H9 (cell line): ENCODE data around the gene DOCK1. TPM values are rescaled to one million over a fixed set of nuclear protein-coding genes. Genes with fewer than 3 reads are reported as not detected.

ENCODE experiments used
- DNase-seq: peaks from one replicate; pipeline ENCODE4 v3.0.0-alpha.2; 2017
- H2AFZ ChIP-seq: one replicate; pipeline ENCODE4 v1.6.1; 2013; ENCODE audit warnings: mild to moderate bottlenecking, low read length, control low read depth, moderate library complexity
- H2AK5ac ChIP-seq: 2 replicates; pipeline ENCODE4 v1.6.1; 2013; ENCODE audit warnings: low read length, control low read depth, mixed read lengths; ENCODE audit not compliant: insufficient read length
- H2BK120ac ChIP-seq: one replicate; pipeline ENCODE4 v1.6.1; 2013; ENCODE audit warnings: low read depth, mild to moderate bottlenecking, low read length, control low read depth, inconsistent platforms; ENCODE audit not compliant: poor library complexity, severe bottlenecking
- H2BK12ac ChIP-seq: 2 replicates; pipeline ENCODE4 v1.6.1; 2013; ENCODE audit warnings: low read length, control low read depth, mixed read lengths, low read depth; ENCODE audit not compliant: insufficient read length
- H2BK15ac ChIP-seq: 2 replicates; pipeline ENCODE4 v1.6.1; 2013; ENCODE audit warnings: low read depth, low read length, control low read depth
- H2BK20ac ChIP-seq: one replicate; pipeline ENCODE4 v1.6.1; 2013; ENCODE audit warnings: low read depth, mild to moderate bottlenecking, low read length, control low read depth, inconsistent platforms; ENCODE audit not compliant: poor library complexity, severe bottlenecking
- H2BK5ac ChIP-seq: 2 replicates; pipeline ENCODE4 v1.6.1; 2013; ENCODE audit warnings: low read length, control low read depth, mixed read lengths; ENCODE audit not compliant: insufficient read length
- H3K14ac ChIP-seq: 2 replicates; pipeline ENCODE4 v1.6.1; 2013; ENCODE audit warnings: low read length, control low read depth; ENCODE audit not compliant: insufficient read depth
- H3K18ac ChIP-seq: 2 replicates; pipeline ENCODE4 v1.6.1; 2013; ENCODE audit warnings: low read depth, mild to moderate bottlenecking, mixed read lengths, low read length, control low read depth; ENCODE audit not compliant: insufficient read length
- H3K23ac ChIP-seq: 2 replicates; pipeline ENCODE4 v1.6.1; 2013; ENCODE audit warnings: low read length, control low read depth, mixed read lengths, low read depth; ENCODE audit not compliant: insufficient read length
- H3K23me2 ChIP-seq: 2 replicates; pipeline ENCODE4 v1.6.1; 2013; ENCODE audit warnings: low read depth, mild to moderate bottlenecking, mixed read lengths, low read length, control low read depth; ENCODE audit not compliant: insufficient read length, poor library complexity, severe bottlenecking
- H3K27ac ChIP-seq: 2 replicates; pipeline ENCODE4 v1.5.1; 2013; ENCODE audit warnings: low read length, control low read depth, mixed read lengths, low read depth; ENCODE audit not compliant: insufficient read length
- H3K27me3 ChIP-seq: 2 replicates; pipeline ENCODE4 v1.6.1; 2013; ENCODE audit warnings: low read length, control low read depth, inconsistent platforms; ENCODE audit not compliant: insufficient read depth
- H3K4ac ChIP-seq: 2 replicates; pipeline ENCODE4 v1.6.1; 2013; ENCODE audit warnings: low read depth, mild to moderate bottlenecking, control low read depth, inconsistent platforms, low read length, moderate library complexity
- H3K4me1 ChIP-seq: 2 replicates; pipeline ENCODE4 v1.6.1; 2013; ENCODE audit warnings: low read length, control low read depth, inconsistent platforms; ENCODE audit not compliant: insufficient read depth
- H3K4me2 ChIP-seq: 2 replicates; pipeline ENCODE4 v1.6.1; 2013; ENCODE audit warnings: low read length, control low read depth, mixed read lengths; ENCODE audit not compliant: insufficient read length, insufficient read depth
- H3K56ac ChIP-seq: 2 replicates; pipeline ENCODE4 v1.6.1; 2013; ENCODE audit warnings: low read depth, mild to moderate bottlenecking, mixed read lengths, low read length, control low read depth; ENCODE audit not compliant: insufficient read length
- H3K79me1 ChIP-seq: 2 replicates; pipeline ENCODE4 v1.6.1; 2013; ENCODE audit warnings: low read depth, mild to moderate bottlenecking, moderate library complexity, low read length, control low read depth, inconsistent platforms; ENCODE audit not compliant: insufficient read depth, poor library complexity, severe bottlenecking
- H3K79me2 ChIP-seq: 2 replicates; pipeline ENCODE4 v1.6.1; 2013; ENCODE audit warnings: low read length, control low read depth, inconsistent platforms; ENCODE audit not compliant: insufficient read depth
- H3K9ac ChIP-seq: 2 replicates; pipeline ENCODE4 v1.6.1; 2013; ENCODE audit warnings: low read length, control low read depth, mixed read lengths; ENCODE audit not compliant: insufficient read length; ENCODE audit errors: extremely low read depth
- H3K9me3 ChIP-seq: one replicate; pipeline ENCODE4 v1.6.1; 2013; ENCODE audit warnings: low read depth, low read length, inconsistent platforms; ENCODE audit not compliant: control insufficient read depth
- H3T11ph ChIP-seq: one replicate; pipeline ENCODE4 v1.6.1; 2013; ENCODE audit warnings: mild to moderate bottlenecking, low read length, control low read depth, inconsistent platforms
- H4K20me1 ChIP-seq: one replicate; pipeline ENCODE4 v1.6.1; 2013; ENCODE audit not compliant: control insufficient read depth, insufficient read length, insufficient read depth
- H4K5ac ChIP-seq: 2 replicates; pipeline ENCODE4 v1.6.1; 2013; ENCODE audit warnings: low read depth, mild to moderate bottlenecking, mixed read lengths, low read length, control low read depth; ENCODE audit not compliant: insufficient read length
- H4K8ac ChIP-seq: replicated peaks from 2 replicates; pipeline ENCODE4 v1.6.1; 2013; ENCODE audit warnings: low read length, control low read depth, mixed read lengths, low read depth; ENCODE audit not compliant: insufficient read length
- H4K91ac ChIP-seq: 2 replicates; pipeline ENCODE4 v1.6.1; 2013; ENCODE audit warnings: low read depth, mild to moderate bottlenecking, moderate library complexity, mixed read lengths, low read length, control low read depth; ENCODE audit not compliant: insufficient read length
- H3K27ac Mint-ChIP-seq, 3 experiments: 2 replicates in 2 of 3; 3 replicates in 1 of 3; pipeline ENCODE4 v1.8.0; 2020 to 2021; ENCODE audit warnings: mixed read lengths in 3 of 3, mild to moderate bottlenecking in 1 of 3, moderate library complexity in 1 of 3
- H3K27me3 Mint-ChIP-seq: 2 replicates; pipeline ENCODE4 v1.8.0; 2021; ENCODE audit warnings: low read depth, mild to moderate bottlenecking, moderate library complexity, mixed read lengths
- H3K36me3 Mint-ChIP-seq, 3 experiments: 2 replicates in 2 of 3; 3 replicates in 1 of 3; pipeline ENCODE4 v1.8.0; 2020 to 2021; ENCODE audit warnings: low read depth in 3 of 3, mixed read lengths in 3 of 3; ENCODE audit not compliant: insufficient read depth in 1 of 3
- H3K4me1 Mint-ChIP-seq, 2 experiments: 2 replicates each; pipeline ENCODE4 v1.8.0; 2020; ENCODE audit warnings: mixed read lengths in 2 of 2
- H3K4me3 Mint-ChIP-seq, 2 experiments: 2 replicates in 1 of 2; 3 replicates in 1 of 2; pipeline ENCODE4 v1.8.0; 2020 to 2021; ENCODE audit warnings: mild to moderate bottlenecking in 2 of 2, mixed read lengths in 2 of 2, moderate library complexity in 1 of 2
- H3K9me3 Mint-ChIP-seq, 2 experiments: 2 replicates in 1 of 2; 3 replicates in 1 of 2; pipeline ENCODE4 v1.8.0; 2020; ENCODE audit warnings: mild to moderate bottlenecking in 2 of 2, mixed read lengths in 2 of 2, moderate library complexity in 1 of 2
- CTCF ChIP-seq: fragments of 200-600 bp; sonication (generic); conservative IDR thresholded peaks from 3 replicates; pipeline ENCODE4 v1.8.0; 2021; ENCODE audit warnings: antibody characterized with exemption, mild to moderate bottlenecking
- WGBS: extraction: QIAGEN DNeasy Blood & Tissue Kit; methylation state at CpG from one replicate; pipeline ENCODE4 v1.1.7; 2013; ENCODE audit warnings: missing lambda C conversion rate, low lambda C conversion rate, mixed read lengths; ENCODE audit not compliant: insufficient read length; ENCODE audit errors: extremely low coverage; 5-methylcytosine and 5-hydroxymethylcytosine counted together
- total RNA-seq: library from RNA; stranded (reverse); gene quantifications from 2 replicates; pipeline ENCODE4 v1.2.1, GENCODE V29; 2021

DOCK1 gene
- total RNA-seq, 1 experiment from 2014 or later, result 57.0 TPM

- H4K5ac ChIP-seq, result no peak overlapping the region
- H3K4me3 Mint-ChIP-seq, result no peak overlapping the region
- H2BK20ac ChIP-seq, result no peak overlapping the region
- H3K14ac ChIP-seq, result no peak overlapping the region
- no peak overlapping the region for H2BK5ac ChIP-seq
- no peaks in the 10 kb centered on the region for H3K79me2 ChIP-seq
- no peak overlapping the region for H3K27ac ChIP-seq
- H3K23ac ChIP-seq, result no peak overlapping the region
- no peak overlapping the region for H3K4ac ChIP-seq
- H3K27ac Mint-ChIP-seq, result no peak overlapping the region; a peak in 1 of 7 replicates
- H3K9me3 Mint-ChIP-seq, result no peaks in the 10 kb centered on the region
- H2AFZ ChIP-seq, result no peak overlapping the region
- no peak for TF ChIP-seq CTCF
- H3K4me1 ChIP-seq, result no peaks in the 10 kb centered on the region
- H3K4me2 ChIP-seq, result no peak overlapping the region
- no peak overlapping the region for H3K9ac ChIP-seq
- H4K91ac ChIP-seq, result no peak overlapping the region
- no peak overlapping the region for H2BK15ac ChIP-seq
- no peak overlapping the region for H3K56ac ChIP-seq
- H2BK120ac ChIP-seq, result no peak overlapping the region
- H3K79me1 ChIP-seq, result no peaks in the 10 kb centered on the region
- H4K20me1 ChIP-seq, result no peaks in the 10 kb centered on the region
- H2BK12ac ChIP-seq, result no peak overlapping the region
- no peaks in the 10 kb centered on the region for H3K9me3 ChIP-seq
- no peaks in the 10 kb centered on the region for H3K27me3 Mint-ChIP-seq
- no peaks in the 10 kb centered on the region for H3K27me3 ChIP-seq
- no peak overlapping the region for H3T11ph ChIP-seq
- no peak overlapping the region for H3K18ac ChIP-seq
- no peaks in the 10 kb centered on the region for H3K23me2 ChIP-seq
- H3K4me1 Mint-ChIP-seq, result peaks cover 27 to 35% of the 10 kb centered on the region in 2 experiments
- H4K8ac ChIP-seq, result no peak overlapping the region
- no CpG with 5 or more reads among the region's 6 CpGs for WGBS
- H3K36me3 Mint-ChIP-seq, result peaks cover 0 to 9% (median 3%) of the 10 kb centered on the region in 3 experiments; a peak in 3 of 7 replicates
- H2AK5ac ChIP-seq, result no peak overlapping the region
- no peak for DNase-seq
Observed at GRCh38 chr10:127344346-127344745, 439.1 kb downstream of the DOCK1 start.
